ENCODE results near the gene CUEDC2. TPM values are rescaled to one million over a fixed set of nuclear protein-coding genes. Genes with fewer than 3 reads are reported as not detected.

The CUEDC2 gene
- total and polyA plus RNA-seq, 2 experiments from 2014 or later: 45.4 to 79.9 TPM

DNA sequence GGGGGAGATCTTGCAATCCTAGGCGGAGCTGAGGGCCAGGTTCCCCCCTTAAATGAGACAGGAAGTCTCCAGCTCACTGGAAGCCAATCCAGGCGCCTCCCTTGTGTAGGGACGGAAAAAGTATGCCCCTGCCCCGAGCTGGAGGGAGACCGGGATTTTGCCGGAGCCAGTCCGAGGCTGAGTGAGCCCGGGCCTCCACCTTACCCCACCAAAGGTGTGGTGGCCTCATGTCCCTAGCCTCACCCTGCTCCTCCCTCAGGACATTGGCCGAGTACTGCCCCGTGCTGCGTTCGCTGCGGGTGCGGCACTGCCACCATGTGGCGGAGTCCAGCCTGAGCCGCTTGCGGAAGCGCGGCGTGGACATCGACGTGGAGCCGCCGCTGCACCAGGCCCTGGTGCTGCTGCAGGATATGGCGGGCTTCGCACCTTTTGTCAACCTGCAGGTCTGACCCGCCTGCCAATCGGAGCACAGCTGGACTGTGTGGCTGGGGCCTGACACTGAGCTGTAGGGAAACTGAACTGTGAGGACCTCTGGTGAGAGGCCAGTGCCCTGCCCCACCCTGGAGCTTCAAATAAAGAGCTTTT lies 9.7 kb downstream of the CUEDC2 start:
- DNase-seq (ENCODE audit: low spot score): peak; percentile 89
- WGBS (ENCODE audit: low lambda C conversion rate, missing lambda C conversion rate): 16% methylated on average over 27 of the region's 28 CpGs
- no peaks in the 10 kb centered on the region for H3K9me2 ChIP-seq (replicated peaks; ENCODE audit: insufficient read depth)
- TF ChIP-seq EZH2phosphoT487 (IDR thresholded peaks at IDR 0.05; ENCODE audit: low read depth, severe bottlenecking, unreplicated experiment) (no peak), CTCF (IDR thresholded peaks at IDR 0.05; ENCODE audit: poor library complexity) (peak; percentile 78)
- H3K79me2 ChIP-seq: peaks cover 21% of the 10 kb centered on the region
- peaks cover 24% of the 10 kb centered on the region for H3K4me1 ChIP-seq (ENCODE audit: insufficient read depth)
- no peaks in the 10 kb centered on the region for H3K36me3 ChIP-seq (replicated peaks; ENCODE audit: insufficient read depth, low read depth)
- peaks cover 5% of the 10 kb centered on the region for H4K20me1 ChIP-seq (ENCODE audit: insufficient read depth, poor library complexity, severe bottlenecking)
- H2AFZ ChIP-seq: no peak overlapping the region
- no peaks in the 10 kb centered on the region for H3K9me3 ChIP-seq (ENCODE audit: low read depth)
- H3K4me3 ChIP-seq: peak overlapping the region; percentile 63
- peak overlapping the region; percentile 92 for H3K27ac ChIP-seq
- H3K27me3 ChIP-seq: peaks cover 10% of the 10 kb centered on the region
- peak overlapping the region; percentile 100 for H3K4me2 ChIP-seq

- Histone ChIP-seq H2AFZ (peak overlapping the region; percentile 95), H3K4me1 (ENCODE audit: insufficient read depth) (peaks cover 24% of the 10 kb centered on the region), H4K20me1 (ENCODE audit: insufficient read depth, poor library complexity, severe bottlenecking) (peaks cover 5% of the 10 kb centered on the region), H3K9me3 (ENCODE audit: low read depth) (no peaks in the 10 kb centered on the region), H3K4me2 (peak overlapping the region; percentile 100), H3K9me2 (replicated peaks; ENCODE audit: insufficient read depth) (no peaks in the 10 kb centered on the region), H3K4me3 (peak overlapping the region; percentile 63), H3K27ac (peak overlapping the region; percentile 92), H3K79me2 (peaks cover 21% of the 10 kb centered on the region), H3K27me3 (peaks cover 14% of the 10 kb centered on the region), H3K36me3 (replicated peaks; ENCODE audit: insufficient read depth, low read depth) (no peaks in the 10 kb centered on the region)
- DNase-seq (ENCODE audit: low spot score): peak; percentile 64
- 2% methylated on average over 60 of the region's 62 CpGs for WGBS (ENCODE audit: low lambda C conversion rate, missing lambda C conversion rate)
- TF ChIP-seq EZH2 (IDR thresholded peaks at IDR 0.05; ENCODE audit: borderline replicate concordance) (no peak), EZH2phosphoT487 (IDR thresholded peaks at IDR 0.05; ENCODE audit: low read depth, severe bottlenecking, unreplicated experiment) (no peak), CTCF (IDR thresholded peaks at IDR 0.05; ENCODE audit: poor library complexity) (no peak)
These were observed 10.4 kb downstream of the CUEDC2 start for GRCh38 chr10:102421757-102422512.

GRCh38 chr10:102421507-102421756 lies 10.9 kb downstream of the CUEDC2 start:
- 1% methylated on average over 9 of the region's 14 CpGs for WGBS (ENCODE audit: low lambda C conversion rate, missing lambda C conversion rate)
- no peaks in the 10 kb centered on the region for H3K9me3 ChIP-seq (ENCODE audit: low read depth)
- H3K9me2 ChIP-seq (replicated peaks; ENCODE audit: insufficient read depth): no peaks in the 10 kb centered on the region
- H3K79me2 ChIP-seq: peaks cover 21% of the 10 kb centered on the region
- H3K4me3 ChIP-seq: peak overlapping the region; percentile 63
- peak overlapping the region; percentile 95 for H2AFZ ChIP-seq
- peaks cover 14% of the 10 kb centered on the region for H3K27me3 ChIP-seq
- peaks cover 24% of the 10 kb centered on the region for H3K4me1 ChIP-seq (ENCODE audit: insufficient read depth)
- peaks cover 5% of the 10 kb centered on the region for H4K20me1 ChIP-seq (ENCODE audit: insufficient read depth, poor library complexity, severe bottlenecking)
- H3K4me2 ChIP-seq: peak overlapping the region; percentile 100
- TF ChIP-seq EZH2phosphoT487 (IDR thresholded peaks at IDR 0.05; ENCODE audit: low read depth, severe bottlenecking, unreplicated experiment): no peak
- no peak for TF ChIP-seq EZH2 (IDR thresholded peaks at IDR 0.05; ENCODE audit: borderline replicate concordance)
- no peak for TF ChIP-seq CTCF (IDR thresholded peaks at IDR 0.05; ENCODE audit: poor library complexity)
- DNase-seq (ENCODE audit: low spot score): no peak
- H3K27ac ChIP-seq: peak overlapping the region; percentile 92
- no peaks in the 10 kb centered on the region for H3K36me3 ChIP-seq (replicated peaks; ENCODE audit: insufficient read depth, low read depth)

Data from hepatocyte (in vitro differentiated cells).